NCI-H82 treated with DMSO at 0.1 percent for 48 hours (cell line): ENCODE data around the gene LRRC28.
"Not testable (repeated sequence)": the region's sequence is repeated elsewhere in the genome, so short reads cannot be mapped to it uniquely, and the experiment has no call there.

ENCODE experiments used
- DNase-seq: peaks from one replicate; lab custom pipeline; 2025; ENCODE audit not compliant: unreplicated experiment; lab: John Stamatoyannopoulos, UW

Gene LRRC28

DNA sequence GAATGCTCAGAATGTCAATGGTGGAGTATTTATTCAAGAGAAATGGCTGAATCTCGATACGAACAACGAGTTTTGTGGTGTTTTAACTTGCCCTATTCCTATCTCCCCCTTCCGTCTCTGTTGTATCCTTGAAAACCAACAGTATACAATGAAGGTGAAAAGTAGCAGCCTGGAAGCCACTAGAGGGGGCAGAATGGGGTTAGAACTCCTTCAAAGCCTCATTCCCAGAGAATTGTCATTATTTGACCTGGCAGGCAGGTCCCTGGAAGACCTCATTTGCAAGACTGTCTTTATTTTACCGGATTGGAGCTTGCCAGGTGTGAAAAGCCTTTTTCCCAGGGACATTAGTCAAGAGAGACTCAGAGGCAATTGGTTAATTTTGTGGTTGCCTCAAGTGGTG, 139.4 kb downstream of the LRRC28 start:
- no peak for DNase-seq

DNA sequence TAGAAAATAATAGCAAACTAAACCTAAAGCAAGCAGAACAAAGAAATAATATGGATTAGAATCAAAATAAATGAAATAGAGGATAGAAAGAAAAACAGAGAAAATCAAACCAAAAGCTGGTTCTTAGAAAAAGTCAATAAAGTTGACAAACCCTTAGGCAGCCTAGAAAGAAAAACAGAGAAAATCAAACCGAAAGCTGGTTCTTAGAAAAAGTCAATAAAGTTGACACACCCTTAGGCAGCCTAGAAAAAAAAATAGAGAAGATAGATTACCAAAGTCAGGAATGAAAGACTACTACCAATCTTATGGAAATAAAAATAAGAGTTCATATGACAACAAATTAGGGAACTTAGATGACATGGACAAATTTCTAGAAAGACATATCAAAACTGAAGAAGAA, 142.4 kb downstream of the LRRC28 start:
- no peak for DNase-seq

DNA sequence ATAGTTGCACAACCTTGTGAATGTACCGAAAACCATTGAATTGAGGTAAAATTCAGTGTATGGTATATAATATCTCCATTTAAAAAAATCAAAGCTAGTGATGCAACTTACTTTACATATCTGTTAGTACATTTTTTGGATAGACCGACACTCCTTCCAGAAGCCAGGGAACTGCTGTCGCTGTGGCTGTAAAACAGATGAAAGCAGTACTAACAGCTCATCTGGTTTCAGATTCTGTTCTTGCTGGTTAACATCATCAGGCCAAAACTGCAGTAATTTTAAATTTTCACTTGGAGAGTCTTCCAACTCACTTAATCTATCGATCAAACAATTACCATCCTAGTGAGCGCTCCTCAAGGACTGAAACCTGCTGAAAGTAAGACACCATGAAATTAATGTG, 145.1 kb downstream of the LRRC28 start:
- no peak for DNase-seq

DNA sequence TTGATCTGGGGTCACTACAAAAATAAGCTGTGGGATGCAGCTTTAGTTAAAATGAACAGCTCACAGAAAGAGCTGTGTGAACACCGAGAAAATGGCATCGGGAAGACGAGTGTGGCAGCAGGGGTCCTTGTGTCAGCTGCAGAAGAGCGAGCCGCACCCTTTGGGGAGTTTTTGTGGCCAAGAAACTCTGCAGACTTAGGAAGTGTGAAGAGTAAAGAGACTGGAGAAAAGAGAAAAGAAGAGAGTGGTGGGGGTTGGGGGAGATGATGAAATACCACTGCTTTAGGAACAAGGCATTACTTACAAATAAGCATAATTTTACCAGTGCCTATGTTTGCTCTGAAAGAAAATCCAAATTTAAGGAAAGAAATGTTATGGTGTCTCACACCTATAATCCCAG, 147.8 kb downstream of the LRRC28 start:
- DNase-seq: no peak

DNA sequence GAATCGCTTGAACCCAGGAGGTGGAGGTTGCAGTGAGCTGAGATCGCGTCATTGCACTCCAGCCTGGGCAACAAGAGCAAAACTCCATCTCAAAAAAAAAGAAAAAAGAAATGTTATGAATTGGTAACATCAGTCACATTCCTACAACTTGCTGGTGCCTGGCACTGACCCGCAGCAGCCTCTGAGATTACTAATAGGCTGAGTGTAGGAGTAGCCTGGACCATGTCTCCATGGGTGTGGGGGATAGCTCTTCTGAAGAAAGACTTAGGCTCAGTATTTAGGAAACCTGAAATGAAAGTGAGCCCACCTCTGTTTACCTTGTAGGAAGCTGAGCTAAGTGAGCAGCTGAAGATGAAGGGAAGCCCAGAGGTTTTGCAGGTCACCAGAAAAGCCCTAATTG, 148.3 kb downstream of the LRRC28 start:
- no peak for DNase-seq

DNA sequence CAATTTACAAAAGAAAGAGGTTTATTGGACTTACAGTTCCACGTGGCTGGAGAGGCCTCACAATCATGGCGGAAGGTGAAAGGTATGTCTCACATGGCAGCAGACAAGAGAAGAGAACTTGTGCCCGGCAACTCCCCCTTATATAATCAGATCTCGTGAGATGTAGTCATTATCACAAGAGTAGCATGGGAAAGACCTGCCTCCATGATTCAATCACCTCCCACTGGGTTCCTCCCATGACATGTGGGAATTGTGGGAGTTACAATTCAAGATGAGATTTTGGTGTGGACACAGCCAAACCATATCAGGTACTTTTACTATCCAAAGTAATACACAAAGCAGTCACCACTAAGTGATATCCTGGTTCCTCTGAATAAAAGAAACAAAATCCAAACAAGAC, 149.9 kb downstream of the LRRC28 start:
- not testable (repeated sequence) for DNase-seq

DNA sequence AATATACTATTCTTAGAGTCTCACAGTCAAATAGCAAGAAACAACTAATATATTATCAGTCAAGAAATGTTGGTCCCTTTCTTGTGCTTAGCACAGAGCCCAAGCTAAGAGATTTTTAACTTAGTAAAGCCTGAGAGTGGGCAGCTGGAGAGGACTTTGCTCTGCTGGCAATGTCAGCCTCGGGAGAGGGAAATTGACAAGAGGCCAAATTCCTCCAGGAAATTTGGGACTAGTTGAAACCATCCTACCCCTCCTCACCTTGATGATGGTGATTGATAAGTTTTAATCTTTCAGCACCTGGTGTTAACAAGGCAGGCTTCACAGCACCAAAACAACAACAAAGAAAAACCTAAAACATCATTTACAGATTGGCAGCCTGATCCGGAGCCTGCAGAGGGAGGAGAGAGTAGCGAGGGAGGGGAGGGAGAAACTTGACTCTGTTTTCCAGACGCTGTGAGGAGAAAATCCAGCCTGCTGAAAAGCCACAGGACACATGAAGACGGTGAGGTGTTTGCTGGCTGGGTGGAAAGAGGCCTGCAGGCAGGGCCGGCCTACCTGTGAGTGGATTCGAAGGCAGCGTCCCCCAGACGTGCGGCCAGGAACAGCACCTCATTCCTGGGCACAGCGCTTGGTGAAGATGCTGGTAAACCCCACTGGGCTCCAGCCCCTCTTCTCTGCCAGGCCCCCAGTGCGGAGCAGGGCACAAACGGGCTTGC, 150.9 kb downstream of the LRRC28 start:
- no peak for DNase-seq

DNA sequence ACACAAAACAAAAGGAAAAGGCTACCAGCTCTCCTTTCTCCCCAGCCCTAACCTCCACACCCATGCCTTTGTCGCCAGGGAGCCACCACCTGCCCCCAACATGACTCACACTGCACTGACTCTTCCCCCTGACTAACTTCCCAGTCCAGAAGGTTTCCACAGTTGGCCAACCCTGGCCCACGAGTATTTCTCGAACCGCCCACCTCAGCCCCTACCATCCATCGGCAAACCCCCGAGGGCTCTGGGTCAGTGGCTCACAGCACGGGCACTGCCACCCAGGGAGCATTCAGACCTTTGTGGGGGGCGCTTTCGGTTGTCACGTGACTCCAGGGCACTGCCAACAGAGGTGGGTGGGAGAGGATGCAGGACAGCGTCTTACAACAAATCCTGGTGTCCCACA, 152.3 kb downstream of the LRRC28 start:
- no peak for DNase-seq

DNA sequence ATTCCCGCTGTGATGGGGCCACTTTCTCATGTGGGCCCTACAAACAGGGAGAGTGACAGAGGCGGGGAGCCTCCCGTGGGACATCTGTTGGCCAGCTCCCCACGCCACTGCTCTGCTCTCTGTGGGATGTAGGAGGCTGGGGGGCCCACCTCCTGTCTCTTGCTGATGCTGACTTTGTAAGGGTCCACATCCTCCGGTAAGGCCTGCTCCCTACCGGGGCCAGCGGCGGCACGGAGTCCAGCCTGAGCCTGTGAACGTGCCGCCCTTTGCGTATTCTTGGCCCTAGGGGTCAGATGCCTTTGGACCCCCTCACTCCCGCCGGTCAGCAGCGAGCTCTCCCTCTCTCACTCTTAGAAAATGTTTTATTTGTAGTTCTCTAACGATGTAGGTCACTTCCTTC, 153.2 kb downstream of the LRRC28 start:
- DNase-seq: no peak

DNA sequence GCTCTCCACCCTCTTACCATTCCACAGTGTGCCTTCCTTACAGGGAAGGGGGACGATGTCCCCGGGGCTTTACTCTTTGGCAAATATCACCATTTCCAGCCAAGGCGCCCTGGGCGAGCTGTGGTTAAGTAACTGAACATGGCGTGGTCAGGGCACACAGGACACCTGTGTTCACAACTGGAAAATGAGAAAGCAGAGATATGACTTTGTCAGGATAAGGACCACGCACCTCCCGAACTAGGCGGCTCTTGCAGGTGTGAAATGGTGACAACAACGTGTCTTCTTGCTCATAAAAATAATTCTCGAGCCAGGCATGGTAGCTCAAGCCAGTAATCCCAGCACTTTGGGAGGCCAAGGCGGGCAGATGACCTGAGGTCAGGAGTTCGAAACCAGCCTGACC, 154.8 kb downstream of the LRRC28 start:
- no peak for DNase-seq

DNA sequence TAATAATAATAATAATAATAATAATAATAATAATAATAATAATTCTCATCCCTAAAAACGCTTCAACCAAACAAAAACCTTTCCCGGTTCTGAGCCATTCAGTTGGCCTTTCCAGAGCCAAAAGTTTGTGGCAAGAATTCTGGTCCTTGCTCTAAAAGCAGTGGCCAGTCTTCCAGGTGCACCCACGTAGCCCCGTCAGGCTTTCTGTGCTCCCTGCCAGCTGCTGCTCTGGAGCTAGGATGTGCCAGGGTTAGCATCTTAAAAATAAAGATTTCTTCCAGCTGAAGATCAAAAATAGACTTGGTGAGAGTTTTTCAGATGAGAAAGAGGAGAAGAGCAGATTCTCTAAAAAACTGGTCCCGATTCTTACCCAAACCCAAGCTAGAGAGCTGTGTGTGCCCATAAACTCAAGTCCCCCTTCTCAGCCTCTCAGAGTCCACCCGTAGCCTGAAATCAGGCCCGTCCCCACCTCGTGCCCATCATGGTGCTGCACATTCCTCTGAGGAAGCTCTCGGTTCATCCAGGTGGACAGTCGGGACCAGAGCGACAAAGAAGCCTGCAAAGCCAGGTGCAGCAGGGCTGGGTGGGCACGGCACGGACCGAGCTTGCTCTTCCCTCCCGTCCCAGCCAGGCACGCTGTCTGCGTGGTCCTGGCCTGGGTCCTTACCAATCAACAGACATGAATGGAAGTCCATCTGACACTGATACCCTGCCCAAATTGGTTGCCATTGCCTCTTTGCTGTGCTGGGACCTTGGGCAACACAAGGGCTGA, 155.6 kb downstream of the LRRC28 start:
- DNase-seq: no peak

DNA sequence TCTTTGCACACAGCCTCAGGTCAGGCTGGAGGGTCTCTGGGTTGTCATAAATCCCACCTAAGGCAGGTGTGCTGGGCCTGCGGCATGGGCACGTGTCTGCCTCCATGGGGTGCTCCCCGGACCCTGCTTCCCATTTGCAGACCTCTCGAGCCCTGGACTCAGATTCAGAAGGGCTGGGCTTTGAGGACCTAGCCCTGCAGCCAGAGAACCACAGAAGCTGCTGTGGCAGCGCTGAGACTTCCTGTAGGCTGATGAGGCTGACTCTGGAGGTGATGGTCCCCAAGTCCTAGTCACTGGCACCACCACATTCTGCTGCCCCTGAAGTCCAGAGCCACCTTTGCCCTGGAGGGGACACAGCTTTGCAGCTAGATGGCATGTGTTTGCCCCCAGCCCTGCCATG, 156.4 kb downstream of the LRRC28 start:
- DNase-seq: no peak

DNA sequence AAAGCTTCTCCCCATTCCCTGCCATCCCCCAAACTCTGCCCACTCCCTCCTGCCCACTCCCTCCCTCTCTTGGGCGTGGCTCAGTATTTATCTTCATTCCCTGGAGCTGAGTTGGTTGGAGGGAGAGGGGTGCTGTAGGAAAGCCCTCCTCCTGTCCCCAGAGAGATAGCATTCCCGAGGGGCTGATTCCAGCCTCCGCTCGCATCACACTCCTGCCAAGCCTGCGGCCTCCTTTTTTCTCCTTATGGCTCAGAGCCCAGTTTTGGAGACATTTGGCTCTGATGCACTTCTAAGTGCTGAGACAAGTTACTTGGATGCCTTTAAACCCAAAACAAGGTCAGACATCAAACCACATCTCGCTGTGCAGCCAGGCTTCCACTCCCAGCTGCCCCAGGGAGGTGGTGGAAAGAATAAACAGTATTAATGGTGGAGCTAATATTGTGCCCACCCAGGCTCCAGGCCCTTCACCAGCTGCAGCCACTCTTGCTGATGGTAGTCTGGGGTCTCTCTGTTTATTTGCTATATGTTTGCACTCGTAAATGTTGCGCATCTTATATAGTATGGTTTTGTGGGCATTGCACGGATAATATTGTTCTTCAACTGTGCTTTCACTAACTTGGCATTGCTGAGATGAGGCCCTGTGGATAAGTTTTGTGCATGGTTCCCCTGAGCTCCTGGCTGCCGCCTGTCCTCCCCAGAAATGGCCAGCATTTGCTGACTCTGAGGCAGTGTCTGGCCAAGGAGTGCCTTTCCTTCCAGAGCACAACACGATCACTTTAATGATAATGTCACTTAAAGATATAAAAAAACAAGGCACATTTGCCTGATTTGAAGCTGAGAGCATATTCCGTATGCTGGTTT, 157.2 kb downstream of the LRRC28 start:
- DNase-seq: no peak

DNA sequence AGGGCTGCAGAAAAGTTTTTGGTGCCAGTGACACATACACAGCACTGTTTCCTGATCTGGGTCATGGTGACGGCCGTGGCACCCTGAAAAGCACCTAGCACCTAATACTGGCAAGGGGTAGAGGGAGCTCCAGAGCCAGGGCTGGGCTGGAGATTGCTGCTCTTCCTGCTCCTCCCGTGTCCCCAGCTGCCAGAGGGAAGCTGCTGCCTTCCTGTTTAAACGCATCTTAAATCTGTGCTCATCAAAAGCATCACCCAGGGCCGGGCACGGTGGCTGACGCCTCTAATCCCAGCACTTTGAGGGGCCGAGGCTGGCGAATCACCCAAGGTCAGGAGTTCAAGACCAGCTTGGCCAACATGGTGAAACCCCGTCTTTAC, 157.8 kb downstream of the LRRC28 start:
- peak; percentile 13 for DNase-seq

DNA sequence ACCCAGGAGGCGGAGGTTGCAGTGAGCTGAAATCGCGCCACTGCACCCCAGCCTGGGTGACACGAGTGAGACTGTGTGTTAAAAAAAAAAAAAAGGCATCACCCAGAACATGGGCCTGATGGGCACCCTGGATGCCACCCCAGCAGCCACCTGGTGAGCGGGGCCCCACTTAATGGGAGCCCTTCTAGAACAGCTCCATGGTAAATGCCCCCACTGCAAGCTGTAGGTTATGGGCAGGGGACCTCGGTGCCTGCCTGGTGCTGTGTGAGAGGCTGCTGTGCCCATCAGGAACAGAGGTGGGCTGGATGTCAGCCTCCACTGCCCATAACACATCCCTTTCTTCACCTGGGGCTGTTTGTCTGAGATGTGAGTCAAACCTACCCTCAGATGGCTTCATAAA, 158.3 kb downstream of the LRRC28 start:
- no peak for DNase-seq

DNA sequence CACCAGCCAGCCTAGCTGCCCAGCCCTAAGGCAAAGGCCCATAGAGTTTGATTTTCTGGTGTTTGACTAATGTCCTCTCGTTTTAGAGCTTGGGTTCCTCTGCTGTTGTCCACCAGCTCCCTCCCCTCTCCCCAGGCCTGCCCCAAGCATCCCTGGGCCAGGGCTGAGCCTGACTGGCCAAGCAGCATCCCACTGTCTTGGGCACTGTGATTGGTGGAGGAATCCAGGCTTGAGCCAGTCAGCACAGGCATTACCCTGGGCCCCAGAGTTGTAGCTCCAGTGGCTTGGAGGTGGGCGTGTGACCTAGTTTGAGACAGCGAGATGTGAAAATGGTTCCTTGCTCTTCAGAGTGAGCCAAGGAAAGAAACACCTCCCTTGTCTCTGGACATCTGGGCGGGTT, 159.2 kb downstream of the LRRC28 start:
- DNase-seq: no peak

DNA sequence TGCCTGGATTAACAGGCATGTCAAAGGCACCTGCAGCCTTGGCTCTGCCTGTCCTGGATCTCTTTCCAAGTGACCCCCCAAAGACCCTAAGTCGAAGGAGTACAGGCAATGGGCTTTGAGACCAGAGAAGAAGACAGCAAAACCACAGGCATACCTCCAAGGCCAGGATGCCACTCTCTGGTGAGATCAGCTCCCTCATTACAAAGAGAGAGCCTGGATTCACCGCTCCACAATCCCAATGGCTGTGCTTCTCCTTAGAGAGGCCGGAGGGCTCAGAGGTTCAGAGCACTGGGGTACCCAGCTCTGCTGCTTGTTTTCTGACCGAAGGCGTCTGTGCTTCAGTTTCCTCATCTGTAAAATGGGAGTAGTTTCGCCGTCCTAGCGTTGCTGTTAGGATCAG, 160.0 kb downstream of the LRRC28 start:
- DNase-seq: no peak

DNA sequence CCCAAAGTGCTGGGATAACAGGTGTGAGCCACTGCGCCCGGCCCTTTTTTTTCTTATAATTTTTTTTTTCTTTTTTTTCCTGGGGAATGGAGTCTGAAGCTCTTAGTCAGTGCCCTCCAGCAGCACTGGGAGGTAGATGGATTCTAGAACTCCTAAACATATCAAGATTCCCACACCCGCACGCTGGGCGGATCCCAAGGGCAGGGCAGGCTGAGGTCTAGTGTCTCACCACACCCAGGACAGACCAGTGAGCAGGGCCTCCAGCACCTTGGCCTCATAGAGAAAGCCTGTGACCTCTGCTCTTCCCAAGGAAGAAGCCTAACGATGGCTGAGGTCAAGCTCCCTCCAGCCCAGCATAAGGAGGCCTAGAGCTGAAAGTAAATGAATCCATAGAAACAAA, 160.8 kb downstream of the LRRC28 start:
- no peak for DNase-seq

DNA sequence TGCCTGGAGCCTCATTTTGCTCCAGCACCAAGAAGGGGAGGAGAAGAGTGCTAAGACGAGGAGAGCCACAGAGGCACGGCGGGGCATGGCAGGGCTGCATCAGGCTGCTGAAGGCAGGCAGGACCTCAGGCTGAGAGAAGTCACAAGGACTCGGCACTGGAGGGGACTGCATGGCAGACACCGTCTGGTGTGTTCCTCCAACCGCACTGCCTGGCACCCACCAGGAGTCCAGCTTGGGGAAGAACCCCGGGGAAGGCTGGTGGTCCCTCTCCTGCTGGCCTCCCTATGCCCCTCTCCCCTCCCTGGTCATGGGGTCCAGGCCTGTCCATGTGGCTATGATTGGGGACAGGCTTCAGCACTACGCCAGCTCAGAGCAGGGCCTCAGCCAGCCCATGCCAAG, 161.3 kb downstream of the LRRC28 start:
- no peak for DNase-seq

DNA sequence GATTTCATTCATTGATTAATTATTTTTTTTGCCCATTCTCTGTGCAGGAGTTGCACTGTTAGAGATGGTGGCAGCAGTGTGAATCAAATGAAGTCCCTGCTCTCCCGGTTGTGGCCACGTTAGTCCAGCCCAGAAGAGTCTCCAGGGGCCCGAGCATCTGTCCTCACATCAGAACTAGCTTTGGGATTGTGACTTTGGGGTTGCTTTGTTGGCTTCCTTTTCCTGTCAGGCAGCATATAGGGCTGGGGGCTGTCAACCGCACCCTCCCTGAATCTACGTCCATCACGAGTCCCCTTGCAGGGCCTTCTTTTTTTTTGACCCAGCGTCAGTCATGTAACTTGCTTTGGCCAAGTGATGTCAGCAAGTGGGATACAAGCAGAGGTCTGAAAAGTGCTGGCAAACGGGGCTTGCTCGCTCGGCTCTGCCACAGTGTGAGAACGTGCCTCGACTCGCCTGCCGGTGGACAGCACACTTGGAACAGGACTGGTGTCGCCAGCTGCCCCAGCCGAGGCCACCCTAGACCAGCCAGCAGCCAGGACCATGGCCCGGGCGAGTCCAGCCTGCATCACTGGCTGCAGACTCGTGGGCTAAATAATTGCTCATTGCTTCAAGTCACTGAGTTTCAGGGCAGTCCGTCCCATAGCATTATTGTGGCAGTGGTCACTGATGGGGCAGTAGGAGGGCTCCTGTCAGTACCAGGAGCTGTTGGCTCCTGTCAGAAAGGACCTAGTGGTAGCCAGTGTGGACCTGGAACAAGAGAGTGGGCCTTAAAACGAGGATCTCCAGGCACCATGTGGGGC, 162.9 kb downstream of the LRRC28 start:
- DNase-seq: no peak
